Middle frontal gyrus (tissue), 1 donor: ENCODE results near the gene KRT34.

ENCODE experiments used
- DNase-seq: peaks from one replicate; pipeline ENCODE4 v3.0.0-alpha.2; 2015; ENCODE audit warnings: low spot score; ENCODE audit errors: extremely low spot score

The KRT34 gene

GRCh38 chr17:41333836-41334235, 48.3 kb downstream of the KRT34 start:
- DNase-seq = no peak

DNA sequence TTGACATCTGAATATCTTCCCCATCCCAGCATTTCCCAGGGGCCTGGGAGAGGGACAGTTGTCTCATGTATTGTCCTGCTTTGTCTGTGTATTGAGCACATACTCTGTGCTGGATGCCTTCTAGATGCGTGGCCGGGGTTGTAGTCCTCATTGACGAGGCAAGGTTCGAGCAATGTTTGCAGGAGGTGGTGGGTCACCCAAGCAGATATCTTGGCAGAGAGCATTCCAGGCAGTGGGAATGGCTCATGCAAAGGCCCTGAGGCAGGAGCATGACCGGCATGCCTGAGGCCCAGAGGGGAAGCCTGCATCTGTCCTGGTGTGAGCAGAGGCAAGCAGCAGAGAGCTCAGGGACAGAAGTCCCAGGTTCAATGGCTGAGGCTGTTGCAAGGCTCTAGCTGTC, 49.0 kb downstream of the KRT34 start:
- DNase-seq = no peak

DNA sequence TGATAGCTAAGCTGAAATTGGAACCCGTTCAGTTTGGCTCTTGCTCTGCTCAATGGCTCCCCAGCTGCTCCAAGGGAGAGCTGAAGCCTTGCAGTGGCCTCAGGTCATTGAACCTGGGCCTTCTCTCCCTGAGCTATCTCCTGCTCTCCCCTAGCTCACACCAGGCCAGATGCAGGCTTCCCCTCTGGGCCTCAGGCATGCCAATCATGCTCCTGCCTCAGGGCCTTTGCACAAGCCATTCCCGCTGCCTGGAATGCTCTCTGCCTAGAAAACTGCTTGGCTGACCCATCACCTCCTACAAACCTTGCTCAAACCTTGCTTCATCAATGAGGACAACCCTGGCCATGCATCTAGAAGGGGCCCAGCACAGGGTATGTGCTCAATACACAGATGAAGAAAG, 49.9 kb downstream of the KRT34 start:
- DNase-seq = no peak

GRCh38 chr17:41331606-41332005, 50.5 kb downstream of the KRT34 start:
- no peak for DNase-seq

GRCh38 chr17:41329279-41329948, 52.7 kb downstream of the KRT34 start:
- no peak for DNase-seq

DNA sequence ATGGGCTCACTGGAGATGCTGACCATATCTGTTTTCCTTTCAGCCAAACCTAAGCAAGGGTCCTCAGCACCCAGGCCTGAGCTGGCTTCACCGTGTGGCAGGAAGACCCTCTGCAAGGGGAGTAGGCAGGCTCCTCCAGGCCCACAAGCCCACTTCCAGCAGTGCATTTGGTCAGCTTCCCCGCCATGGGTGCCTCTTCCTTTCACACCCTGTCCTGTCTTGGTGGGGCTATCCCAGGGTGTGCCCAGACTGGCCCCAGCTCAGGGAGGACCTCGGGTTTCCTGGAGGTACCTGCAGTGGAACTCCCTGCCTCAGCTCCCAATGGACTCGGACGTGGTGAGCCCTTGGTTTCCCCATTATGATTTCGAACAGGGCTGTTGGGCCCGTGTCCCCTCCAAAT, 53.9 kb downstream of the KRT34 start:
- DNase-seq = no peak
